ENCODE results near the gene GABRP. TPM values are rescaled to one million over a fixed set of nuclear protein-coding genes. Genes with fewer than 3 reads are reported as not detected.

GABRP gene
- total RNA-seq, 1 experiment from 2014 or later: 1.5 TPM

- Mint-ChIP-seq H3K27me3 (ENCODE audit: low read depth) (peaks cover 3% of the 10 kb centered on the region), H3K4me3 (no peak overlapping the region), H3K4me1 (peaks cover 23 to 31% of the 10 kb centered on the region in 2 experiments), H3K36me3 (ENCODE audit: insufficient read depth in 1 of 3, low read depth in 3 of 3) (no peaks in the 10 kb centered on the region; a peak in 2 of 7 replicates), H3K27ac (no peak overlapping the region), H3K9me3 (peaks cover 0 to 4% of the 10 kb centered on the region in 2 experiments; a peak in 2 of 5 replicates)
- peak; percentile 19 for DNase-seq
- Histone ChIP-seq H3K79me2 (ENCODE audit: insufficient read depth, low read length) (no peaks in the 10 kb centered on the region), H3K27ac (ENCODE audit: insufficient read length, low read depth, low read length) (no peak overlapping the region), H3K79me1 (ENCODE audit: insufficient read depth, low read depth, low read length, poor library complexity, severe bottlenecking) (no peaks in the 10 kb centered on the region), H2BK15ac (ENCODE audit: low read depth, low read length) (no peak overlapping the region), H4K5ac (ENCODE audit: insufficient read length, low read depth, low read length) (no peak overlapping the region), H3K56ac (ENCODE audit: insufficient read length, low read depth, low read length) (no peak overlapping the region), H4K20me1 (ENCODE audit: control insufficient read depth, insufficient read depth, insufficient read length) (no peaks in the 10 kb centered on the region), H2BK20ac (ENCODE audit: low read depth, low read length, poor library complexity, severe bottlenecking) (no peak overlapping the region), H3K23ac (ENCODE audit: insufficient read length, low read depth, low read length) (no peak overlapping the region), H2BK5ac (ENCODE audit: insufficient read length, low read length) (no peak overlapping the region), H3K27me3 (ENCODE audit: insufficient read depth, low read length) (no peaks in the 10 kb centered on the region), H3K18ac (ENCODE audit: insufficient read length, low read depth, low read length) (no peak overlapping the region), H3K4ac (ENCODE audit: low read depth, low read length) (no peak overlapping the region), H2BK12ac (ENCODE audit: insufficient read length, low read depth, low read length) (no peak overlapping the region), H2BK120ac (ENCODE audit: low read depth, low read length, poor library complexity, severe bottlenecking) (no peak overlapping the region), H3K9ac (ENCODE audit: extremely low read depth, insufficient read length, low read length) (no peak overlapping the region), H3K14ac (ENCODE audit: insufficient read depth, low read length) (no peak overlapping the region), H3T11ph (ENCODE audit: low read length) (no peak overlapping the region), H4K8ac (replicated peaks; ENCODE audit: insufficient read length, low read depth, low read length) (no peak overlapping the region), H4K91ac (ENCODE audit: insufficient read length, low read depth, low read length) (peak overlapping the region; percentile 9), H2AFZ (ENCODE audit: low read length) (no peak overlapping the region), H2AK5ac (ENCODE audit: insufficient read length, low read length) (no peak overlapping the region), H3K9me3 (ENCODE audit: control insufficient read depth, low read depth, low read length) (no peaks in the 10 kb centered on the region), H3K4me2 (ENCODE audit: insufficient read depth, insufficient read length, low read length) (no peak overlapping the region), H3K4me1 (ENCODE audit: insufficient read depth, low read length) (peaks cover 2% of the 10 kb centered on the region; the same call in 1 of the 2 replicates), H3K23me2 (ENCODE audit: insufficient read length, low read depth, low read length, poor library complexity, severe bottlenecking) (no peaks in the 10 kb centered on the region)
- WGBS (ENCODE audit: extremely low coverage, insufficient read length, low lambda C conversion rate): no CpG with 5 or more reads among the region's 11 CpGs
- no peak for TF ChIP-seq CTCF (conservative IDR thresholded peaks at IDR 0.05)
Observed at GRCh38 chr5:170751631-170752030, 31.9 kb upstream of the GABRP start.
